ENCODE measurements around the gene RIPOR1. TPM values are rescaled to one million over a fixed set of nuclear protein-coding genes. Genes with fewer than 3 reads are reported as not detected.

RIPOR1 gene
- polyA plus RNA-seq, 1 donor (not counting 4 experiments of a cell fraction or from before 2014, with no cell fraction given) = 5.3 TPM

DNA sequence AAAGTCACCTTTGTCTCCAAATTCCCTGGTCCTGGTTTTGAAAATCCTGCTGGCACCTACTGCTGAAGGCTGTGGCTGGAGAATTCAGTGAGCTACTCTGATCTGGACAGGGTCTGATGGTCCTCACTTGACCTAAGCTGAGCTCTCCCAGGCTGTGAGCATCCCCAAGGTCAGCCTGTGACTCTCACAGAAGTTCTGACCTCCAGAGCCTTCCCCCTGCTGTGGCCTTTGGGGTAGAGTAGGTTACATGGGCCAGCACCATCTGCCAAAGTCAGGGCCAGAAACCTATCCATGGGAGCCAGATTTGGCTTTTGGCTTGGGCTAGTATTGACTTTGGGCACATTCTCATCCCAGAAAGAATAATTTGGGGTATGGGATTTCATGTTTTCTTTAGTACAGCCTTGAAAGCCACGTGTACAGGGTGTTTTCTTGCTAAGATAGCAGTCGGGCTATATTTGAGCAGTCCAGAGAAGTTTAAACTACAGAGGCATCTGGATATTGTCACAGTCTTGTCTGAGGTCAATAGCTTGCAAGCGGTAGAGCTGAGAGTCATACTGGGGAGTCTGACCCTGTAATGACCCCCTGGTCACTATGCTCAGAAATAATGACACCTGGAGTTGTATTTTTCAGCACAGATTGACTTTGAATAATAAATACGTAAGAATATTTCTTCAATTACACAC, 39.1 kb upstream of the RIPOR1 start:
- Histone ChIP-seq H3K9me1 (ENCODE audit: control insufficient read depth, extremely low read depth, insufficient read depth, low read length) (no peaks in the 10 kb centered on the region), H4K20me1 (ENCODE audit: control insufficient read depth, extremely low read depth, insufficient read depth, low read length) (no peaks in the 10 kb centered on the region), H3K79me2 (ENCODE audit: control insufficient read depth, insufficient read depth, low read length) (no peaks in the 10 kb centered on the region), H3K4me3 (ENCODE audit: control insufficient read depth in 2 of 3, extremely low read depth in 1 of 3, insufficient read depth in 2 of 3, low read depth in 1 of 3, low read length in 3 of 3) (no peak overlapping the region), H3K27me3 (ENCODE audit: control insufficient read depth, extremely low read depth, insufficient read depth, low read length) (no peaks in the 10 kb centered on the region), H3K9ac (ENCODE audit: control insufficient read depth, extremely low read depth, insufficient read depth, low read length) (no peak overlapping the region), H3K4me1 (ENCODE audit: control insufficient read depth, extremely low read depth, insufficient read depth, low read length) (no peaks in the 10 kb centered on the region), H3K27ac (ENCODE audit: control insufficient read depth, insufficient read depth, low read length) (no peak overlapping the region), H3K36me3 (ENCODE audit: control insufficient read depth in 2 of 2, extremely low read depth in 1 of 2, insufficient read depth in 2 of 2, low read length in 2 of 2) (no peaks in the 10 kb centered on the region), H3K4me2 (ENCODE audit: control insufficient read depth, extremely low read depth, insufficient read depth, low read depth, low read length) (no peak overlapping the region), H2AFZ (ENCODE audit: control insufficient read depth, low read length) (no peak overlapping the region), H3K9me3 (ENCODE audit: control insufficient read depth, low read depth, low read length) (no peaks in the 10 kb centered on the region)
- no peak for TF ChIP-seq EZH2 (IDR thresholded peaks at IDR 0.05; ENCODE audit: low read length)
- TF ChIP-seq CTCF (optimal IDR thresholded peaks at IDR 0.05 in 1 of 3, IDR thresholded peaks at IDR 0.05 in 1 of 3, conservative IDR thresholded peaks at IDR 0.05 in 1 of 3; ENCODE audit: extremely low read depth in 1 of 3, insufficient read depth in 2 of 3, low read length in 3 of 3) = no peak
- DNase-seq (ENCODE audit: low read depth, low spot score) (no peak), FAIRE-seq (no peak)
- dilution Hi-C loops (cut with MboI; ENCODE audit: extremely low pct_ligation_motif_present, low sequenced_read_pairs) = no loop called here

DNA sequence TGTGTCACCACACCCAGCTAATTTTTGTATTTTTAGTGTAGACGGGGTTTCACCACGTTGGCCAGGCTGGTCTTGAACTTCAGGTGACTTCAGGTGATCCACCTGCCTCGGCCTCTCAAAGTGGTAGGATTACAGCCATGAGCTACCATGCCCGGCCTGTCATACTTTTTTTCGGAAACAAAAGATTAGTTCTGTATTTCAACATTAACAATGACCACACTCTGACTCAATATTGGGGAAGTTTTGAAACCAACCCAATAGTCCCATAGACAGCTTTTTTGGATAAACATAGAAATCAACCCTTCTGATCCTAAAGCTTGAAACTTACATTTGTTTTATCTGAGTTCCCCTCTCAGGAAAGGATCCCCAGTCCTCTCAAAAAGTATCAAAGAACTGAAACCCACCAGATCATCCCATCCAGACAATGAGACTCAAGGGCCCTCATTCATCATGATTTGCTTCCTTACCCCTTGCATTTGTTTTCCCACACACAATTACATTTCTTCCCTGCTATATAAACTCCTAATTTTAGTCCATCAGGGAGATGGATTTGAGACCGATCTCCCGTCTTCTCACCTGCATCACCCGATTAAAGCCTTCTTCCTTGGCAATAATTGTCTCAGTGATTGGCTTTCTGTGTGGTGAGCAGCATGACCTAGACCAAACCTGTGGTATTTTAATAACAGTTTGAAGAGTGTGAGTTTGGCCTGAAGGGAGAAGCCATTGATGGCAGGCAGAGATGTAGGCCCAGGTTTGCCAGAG, 38.1 kb upstream of the RIPOR1 start:
- H3K4me2 ChIP-seq (ENCODE audit: control insufficient read depth, extremely low read depth, insufficient read depth, low read depth, low read length) = no peak overlapping the region
- H3K36me3 ChIP-seq (ENCODE audit: control insufficient read depth in 2 of 2, extremely low read depth in 1 of 2, insufficient read depth in 2 of 2, low read length in 2 of 2) = no peaks in the 10 kb centered on the region
- H3K79me2 ChIP-seq (ENCODE audit: control insufficient read depth, insufficient read depth, low read length) = no peaks in the 10 kb centered on the region
- H3K4me1 ChIP-seq (ENCODE audit: control insufficient read depth, extremely low read depth, insufficient read depth, low read length) = no peaks in the 10 kb centered on the region
- H3K9ac ChIP-seq (ENCODE audit: control insufficient read depth, extremely low read depth, insufficient read depth, low read length) = no peak overlapping the region
- DNase-seq (ENCODE audit: low read depth, low spot score) = no peak
- no peaks in the 10 kb centered on the region for H3K9me3 ChIP-seq (ENCODE audit: control insufficient read depth, low read depth, low read length)
- H3K4me3 ChIP-seq (ENCODE audit: control insufficient read depth in 2 of 3, extremely low read depth in 1 of 3, insufficient read depth in 2 of 3, low read depth in 1 of 3, low read length in 3 of 3) = no peak overlapping the region
- TF ChIP-seq CTCF (optimal IDR thresholded peaks at IDR 0.05 in 1 of 3, IDR thresholded peaks at IDR 0.05 in 1 of 3, conservative IDR thresholded peaks at IDR 0.05 in 1 of 3; ENCODE audit: extremely low read depth in 1 of 3, insufficient read depth in 2 of 3, low read length in 3 of 3) (no peak), EZH2 (IDR thresholded peaks at IDR 0.05; ENCODE audit: low read length) (no peak)
- dilution Hi-C loops (cut with MboI; ENCODE audit: extremely low pct_ligation_motif_present, low sequenced_read_pairs) = no loop called here
- H3K27me3 ChIP-seq (ENCODE audit: control insufficient read depth, extremely low read depth, insufficient read depth, low read length) = no peaks in the 10 kb centered on the region
- no peak for FAIRE-seq
- H3K9me1 ChIP-seq (ENCODE audit: control insufficient read depth, extremely low read depth, insufficient read depth, low read length) = no peaks in the 10 kb centered on the region
- H2AFZ ChIP-seq (ENCODE audit: control insufficient read depth, low read length) = no peak overlapping the region
- no peaks in the 10 kb centered on the region for H4K20me1 ChIP-seq (ENCODE audit: control insufficient read depth, extremely low read depth, insufficient read depth, low read length)
- no peak overlapping the region for H3K27ac ChIP-seq (ENCODE audit: control insufficient read depth, insufficient read depth, low read length)
